ENCODE data around the gene VRK1.

- no peak for TF ChIP-seq CTCF (IDR thresholded peaks at IDR 0.05; ENCODE audit: borderline replicate concordance, extremely low read depth, low read length, poor library complexity, severe bottlenecking)
- no peak for TF ChIP-seq EZH2 (IDR thresholded peaks at IDR 0.05; ENCODE audit: borderline replicate concordance, low read depth, low read length, severe bottlenecking)
Measured at GRCh38 chr14:96795109-96795828, 1.9 kb upstream of the VRK1 start.

Measured in DND-41 (cell line).